ENCODE measurements around the gene CACNA1B.
A peak's percentile ranks its signal among the peaks of the same experiment; 100 is the strongest.
"Not testable (repeated sequence)": the region's sequence is repeated elsewhere in the genome, so short reads cannot be mapped to it uniquely, and the experiment has no call there.

The CACNA1B gene

DNA sequence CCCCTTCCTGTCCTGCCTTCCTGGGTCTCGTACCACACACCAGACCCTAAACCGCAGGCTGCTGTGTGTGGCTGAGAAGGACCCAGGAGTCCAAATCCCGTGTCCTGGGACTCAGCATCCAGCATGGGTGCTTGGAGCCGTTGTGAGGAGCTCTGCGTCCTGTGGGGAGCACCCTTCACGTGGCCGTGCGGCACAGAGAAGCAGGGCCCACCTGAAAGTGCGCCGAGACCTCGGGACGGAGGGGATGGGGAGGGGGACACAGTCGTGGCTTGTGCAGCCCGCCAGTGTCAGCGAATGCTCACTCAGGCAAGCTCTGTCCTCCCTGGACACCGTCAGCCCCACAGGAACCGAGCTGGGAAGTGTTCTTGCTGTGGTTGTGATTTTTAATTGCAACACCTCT, 244.6 kb downstream of the CACNA1B start:
- no peak for DNase-seq

DNA sequence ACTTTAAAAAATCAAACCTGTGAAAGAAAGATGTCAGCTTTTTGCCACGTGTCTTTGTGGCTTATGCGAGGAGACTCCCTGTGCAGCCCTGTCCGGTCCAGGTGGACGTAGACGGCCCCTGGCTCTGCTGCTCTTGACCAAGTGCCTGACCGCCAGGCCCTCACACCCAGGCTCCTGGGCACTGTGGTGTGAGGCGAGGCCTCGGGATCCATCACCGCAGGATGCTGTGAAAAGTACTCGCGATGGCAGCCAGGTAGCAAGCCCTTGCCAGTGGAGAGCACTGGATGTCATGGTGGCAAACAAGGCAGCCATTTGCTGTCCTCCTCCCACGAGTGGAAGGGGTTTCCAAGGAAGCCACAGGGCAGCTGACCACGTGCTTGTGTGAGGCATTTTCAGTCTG, 245.1 kb downstream of the CACNA1B start:
- DNase-seq = no peak

- no peak for DNase-seq
These were observed 245.5 kb downstream of the CACNA1B start for GRCh38 chr9:138123086-138123485.

DNA sequence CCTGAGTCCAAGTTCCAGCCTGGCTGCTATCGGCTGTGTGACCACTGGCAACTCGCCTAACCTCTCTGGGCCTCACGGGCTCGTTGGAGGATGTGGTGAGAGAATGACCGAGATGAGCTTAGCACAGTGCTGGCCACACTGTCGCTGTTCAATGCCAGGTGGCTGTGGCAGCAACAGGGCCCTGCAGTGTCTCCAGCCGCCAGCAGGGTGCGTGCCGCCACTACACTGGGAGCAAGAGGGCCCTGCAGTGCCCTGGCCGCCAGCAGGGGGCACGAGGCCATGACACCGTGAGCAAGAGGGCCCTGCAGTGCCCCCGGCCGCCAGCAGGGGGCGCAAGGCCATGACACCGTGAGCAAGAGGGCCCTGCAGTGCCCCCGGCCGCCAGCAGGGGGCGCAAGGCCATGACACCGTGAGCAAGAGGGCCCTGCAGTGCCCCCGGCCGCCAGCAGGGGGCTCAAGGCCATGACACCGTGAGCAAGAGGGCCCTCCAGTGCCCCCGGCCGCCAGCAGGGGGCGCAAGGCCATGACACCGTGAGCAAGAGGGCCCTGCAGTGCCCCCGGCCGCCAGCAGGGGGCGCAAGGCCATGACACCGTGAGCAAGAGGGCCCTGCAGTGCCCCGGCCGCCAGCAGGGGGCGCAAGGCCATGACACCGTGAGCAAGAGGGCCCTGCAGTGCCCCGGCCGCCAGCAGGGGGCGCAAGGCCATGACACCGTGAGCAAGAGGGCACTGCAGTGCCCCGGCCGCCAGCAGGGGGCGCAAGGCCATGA, 248.7 kb downstream of the CACNA1B start:
- not testable (repeated sequence) for DNase-seq

GRCh38 chr9:138126858-138127584, 249.4 kb downstream of the CACNA1B start:
- DNase-seq = not testable (repeated sequence)

GRCh38 chr9:138128027-138128426, 250.4 kb downstream of the CACNA1B start:
- not testable (repeated sequence) for DNase-seq

DNA sequence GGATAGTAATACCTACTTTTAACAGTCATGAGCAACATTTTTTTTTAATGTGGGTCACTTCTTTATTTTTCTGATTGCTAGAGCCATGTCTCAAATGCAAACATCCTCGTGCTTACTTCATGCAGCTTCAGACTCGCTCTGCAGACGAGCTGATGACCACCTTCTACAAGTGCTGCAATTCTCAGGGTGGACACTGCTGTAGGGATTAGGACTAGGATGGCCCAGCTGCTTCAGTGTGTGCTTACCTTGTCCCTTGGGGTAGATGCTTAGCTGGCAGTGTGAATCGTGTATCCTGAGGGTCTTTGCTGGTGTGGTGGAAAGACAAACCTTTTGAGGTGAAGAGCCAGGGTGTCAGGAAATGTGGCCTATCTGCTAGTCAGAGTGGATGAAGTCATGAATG, 251.7 kb downstream of the CACNA1B start:
- DNase-seq = not testable (repeated sequence)

- DNase-seq = not testable (repeated sequence)
These were observed 255.5 kb downstream of the CACNA1B start for GRCh38 chr9:138132946-138133705.

DNA sequence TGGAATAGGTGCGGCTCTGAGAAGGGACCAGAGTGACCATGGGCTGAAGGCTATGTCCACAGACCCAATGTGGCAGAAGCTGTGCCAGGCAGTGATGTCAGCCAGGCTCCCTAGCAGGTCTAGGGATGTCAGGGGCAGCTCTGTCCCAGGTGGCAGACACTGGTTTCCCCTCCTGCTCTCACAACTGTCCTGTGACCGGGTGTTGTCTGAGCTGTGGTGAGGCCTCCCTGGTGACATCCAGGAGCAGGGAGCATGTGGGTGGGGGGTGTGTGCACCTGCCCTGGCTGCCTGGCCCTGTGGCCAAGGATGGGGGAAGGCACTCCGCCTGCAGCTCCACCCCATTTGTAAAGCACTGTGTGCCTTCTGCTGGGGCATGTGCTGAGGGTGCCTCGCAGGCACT, 257.0 kb downstream of the CACNA1B start:
- DNase-seq = not testable (repeated sequence)

DNA sequence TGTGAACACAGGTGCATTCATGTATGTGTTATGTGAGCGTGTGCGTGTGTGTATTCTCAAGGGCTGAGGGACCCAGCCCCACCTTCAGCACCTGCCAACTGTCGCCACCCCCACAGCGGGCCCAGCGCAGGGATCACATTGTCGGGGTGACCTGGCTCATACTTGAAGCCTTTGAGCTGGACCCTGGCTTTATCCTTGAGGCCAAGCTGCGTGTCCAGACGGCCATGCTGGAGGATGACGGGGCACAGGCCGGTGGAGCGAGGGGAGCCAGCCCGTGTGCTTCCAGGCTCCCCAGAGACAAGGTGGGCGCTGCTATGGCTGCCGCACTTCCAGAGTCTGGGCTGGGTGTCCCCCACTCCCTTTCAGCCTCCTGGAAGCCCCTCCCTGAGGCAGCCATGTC, 261.5 kb downstream of the CACNA1B start:
- DNase-seq = not testable (repeated sequence)

DNA sequence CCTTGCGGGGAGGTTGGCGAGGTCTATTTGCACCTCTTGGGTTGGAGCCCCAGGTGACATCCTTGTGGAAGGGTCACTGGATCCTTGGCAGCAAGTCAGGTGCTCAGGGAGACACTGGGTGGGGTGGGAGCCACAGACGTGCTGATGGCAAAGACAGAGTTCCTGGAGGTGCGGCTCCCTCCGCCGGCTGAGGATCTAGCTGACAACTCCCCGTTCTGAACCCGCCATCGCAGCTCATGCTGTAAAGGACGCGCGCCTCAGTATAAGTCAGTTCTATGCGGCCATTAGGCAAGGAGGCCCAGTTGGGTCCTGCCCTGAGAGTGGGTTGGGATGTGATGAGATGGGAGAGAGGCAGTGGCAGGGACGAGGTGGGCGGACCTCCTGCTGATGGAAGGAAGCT, 263.4 kb downstream of the CACNA1B start:
- not testable (repeated sequence) for DNase-seq

- not testable (repeated sequence) for DNase-seq
These were observed 265.1 kb downstream of the CACNA1B start for GRCh38 chr9:138142528-138143244.

DNA sequence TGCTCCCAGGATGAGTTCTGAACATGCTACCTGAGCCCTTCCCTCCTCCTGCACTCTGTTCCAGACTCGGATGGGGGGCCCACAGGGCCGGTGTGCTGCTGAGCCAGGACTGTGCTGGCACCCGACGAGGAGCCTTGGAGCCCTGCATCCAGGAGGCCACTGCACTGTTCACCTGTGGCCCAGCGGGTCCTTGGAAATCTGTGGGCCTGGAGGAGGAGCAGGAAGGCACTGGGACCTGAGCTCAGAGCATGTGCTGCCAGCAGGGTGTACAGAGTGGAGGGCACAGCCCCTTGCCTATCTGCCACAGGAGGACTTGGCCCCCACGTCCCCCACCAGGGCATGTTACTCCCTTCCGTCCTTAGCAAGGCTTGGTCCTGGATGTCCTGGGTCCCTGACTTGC, 265.9 kb downstream of the CACNA1B start:
- DNase-seq = not testable (repeated sequence)

DNA sequence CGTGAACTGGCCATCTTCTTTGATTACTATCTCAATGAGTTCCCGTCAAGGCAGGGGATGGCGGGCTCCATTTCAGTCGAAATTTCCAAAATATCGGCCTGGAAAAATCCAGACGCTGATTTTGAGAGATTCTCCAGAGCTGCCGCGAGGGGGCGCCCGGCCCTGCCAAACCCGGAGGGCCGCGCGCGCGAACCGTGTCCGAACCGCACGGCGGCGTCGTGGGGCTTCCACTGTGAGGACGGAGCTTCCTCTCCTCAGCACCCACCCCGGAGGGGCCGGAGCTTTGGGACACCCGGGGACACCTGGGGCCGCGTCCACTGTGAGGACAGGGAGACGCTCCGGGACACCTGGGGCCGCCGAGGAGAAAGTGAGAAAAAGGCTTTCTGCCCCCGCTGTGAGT, 270.0 kb downstream of the CACNA1B start:
- peak; percentile 44 for DNase-seq

DNA sequence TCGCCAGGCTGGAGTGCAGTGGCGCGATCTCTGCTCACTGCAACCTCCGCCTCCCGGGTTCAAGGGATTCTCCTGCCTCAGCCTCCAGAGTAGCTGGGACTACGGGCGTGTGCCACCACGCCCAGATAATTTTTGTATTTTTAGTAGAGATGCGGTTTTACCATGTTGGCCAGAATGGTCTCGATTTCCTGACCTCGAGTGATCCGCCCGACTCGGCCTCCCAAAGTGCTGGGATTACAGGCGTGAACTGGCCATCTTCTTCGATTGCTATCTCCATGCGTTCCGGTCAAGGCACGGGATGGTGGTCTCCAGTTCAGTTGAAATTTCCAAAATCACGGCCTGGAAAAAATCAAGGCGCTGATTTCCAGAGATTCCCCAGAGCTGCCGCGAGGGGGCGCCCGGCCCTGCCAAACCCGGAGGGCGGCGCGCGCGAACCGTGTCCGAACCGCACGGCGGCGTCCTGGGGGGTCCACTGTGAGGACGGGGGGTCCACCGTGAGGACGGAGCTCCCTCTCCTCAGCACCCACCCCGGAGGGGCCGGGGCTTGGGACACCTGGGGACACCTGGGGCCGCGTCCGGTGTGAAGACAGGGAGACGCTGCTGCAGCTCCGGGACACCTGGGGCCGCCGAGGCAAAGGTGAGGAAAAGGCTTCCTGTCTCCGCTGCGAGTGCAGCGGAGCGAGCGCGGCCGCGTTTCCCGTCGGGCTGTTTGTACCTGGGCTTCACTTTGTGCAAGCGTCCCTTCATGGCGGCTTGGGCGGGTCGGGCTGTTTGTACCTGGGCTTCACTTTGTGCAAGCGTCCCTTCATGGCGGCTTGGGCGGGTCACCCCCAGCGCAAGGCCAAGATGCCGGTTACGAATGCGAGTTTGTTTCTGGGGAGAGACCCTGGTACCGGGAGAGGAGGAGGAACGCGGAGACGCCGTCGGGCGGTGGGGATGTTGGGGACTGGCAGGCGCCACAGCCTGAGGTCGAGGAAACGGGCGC, 272.4 kb downstream of the CACNA1B start:
- DNase-seq = not testable (repeated sequence)

- not testable (repeated sequence) for DNase-seq
These were observed 278.2 kb downstream of the CACNA1B start for GRCh38 chr9:138155788-138156187.

GRCh38 chr9:138166793-138167192, 289.2 kb downstream of the CACNA1B start:
- DNase-seq = not testable (repeated sequence)

All from NCI-H82 (cell line).